Inferior parietal cortex (tissue), 1 donor: ENCODE data around the gene ASPM.
"Not testable (repeated sequence)": the region's sequence is repeated elsewhere in the genome, so short reads cannot be mapped to it uniquely, and the experiment has no call there.

Experiments
- DNase-seq: peaks from one replicate; pipeline ENCODE4 v3.0.0-alpha.2; 2016; ENCODE audit errors: extremely low spot score

ASPM gene

GRCh38 chr1:197083474-197083873 is 63.0 kb downstream of the ASPM start:
- no peak for DNase-seq

GRCh38 chr1:197081117-197081753 is 65.2 kb downstream of the ASPM start:
- no peak for DNase-seq

- no peak for DNase-seq
Measured at GRCh38 chr1:197080323-197080722, 66.1 kb downstream of the ASPM start.

GRCh38 chr1:197076585-197076984 is 69.9 kb downstream of the ASPM start:
- no peak for DNase-seq

GRCh38 chr1:197073978-197074377 is 72.5 kb downstream of the ASPM start:
- no peak for DNase-seq

GRCh38 chr1:197067457-197067818 is 79.0 kb downstream of the ASPM start:
- DNase-seq, result no peak

GRCh38 chr1:197066719-197067456 is 79.6 kb downstream of the ASPM start, which contains the start of gene F13B:
TSS of gene F13B (minus strand) at chr1:197067260. CDS start at chr1:197067223, 37 bp downstream.
- DNase-seq, result no peak

- no peak for DNase-seq
Measured at GRCh38 chr1:197066277-197066676, 80.2 kb downstream of the ASPM start.

GRCh38 chr1:197065559-197065958 is 80.9 kb downstream of the ASPM start:
- no peak for DNase-seq

- DNase-seq, result no peak
Measured at GRCh38 chr1:197063212-197063611, 83.3 kb downstream of the ASPM start.

- DNase-seq, result no peak
Measured at GRCh38 chr1:197062692-197063091, 83.8 kb downstream of the ASPM start.

GRCh38 chr1:197049100-197049499 is 97.4 kb downstream of the ASPM start:
- no peak for DNase-seq

GRCh38 chr1:197042676-197043341 is 103.7 kb downstream of the ASPM start:
- no peak for DNase-seq

- no peak for DNase-seq
Measured at GRCh38 chr1:197041486-197042353, 104.7 kb downstream of the ASPM start.

- DNase-seq, result no peak
Measured at GRCh38 chr1:197036861-197037260, 109.6 kb downstream of the ASPM start.

- DNase-seq, result not testable (repeated sequence)
Measured at GRCh38 chr1:197034631-197035339, 111.7 kb downstream of the ASPM start.
